ENCODE measurements around the gene CFAP92.
"Not testable (repeated sequence)": the region's sequence is repeated elsewhere in the genome, so short reads cannot be mapped to it uniquely, and the experiment has no call there.

DNA sequence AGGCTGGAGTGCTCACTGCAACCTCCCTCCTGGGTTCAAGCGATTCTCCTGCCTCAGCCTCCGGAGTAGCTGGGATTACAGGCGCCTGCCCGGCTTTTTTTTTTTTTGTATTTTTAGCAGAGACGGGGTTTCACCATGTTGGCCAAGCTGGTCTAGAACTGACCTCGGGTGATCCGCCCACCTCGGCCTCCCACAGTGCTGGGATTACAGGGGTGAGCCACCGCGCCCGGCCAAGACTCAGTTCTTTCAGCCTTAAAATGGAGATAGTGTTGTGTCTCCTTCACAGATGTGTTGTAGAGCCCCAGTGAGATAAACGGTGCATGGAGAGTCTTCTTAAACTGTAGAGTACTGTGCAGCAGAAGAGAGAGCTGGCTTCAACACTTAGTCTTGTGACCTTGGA is 113.4 kb downstream of the CFAP92 start:
- TF ChIP-seq SP1 (IDR thresholded peaks at IDR 0.05); RAD21 (IDR thresholded peaks at IDR 0.05); JUND (IDR thresholded peaks at IDR 0.05); HNF4G (IDR thresholded peaks at IDR 0.05); TAF1 (conservative IDR thresholded peaks at IDR 0.05); EGR1 (IDR thresholded peaks at IDR 0.05; ENCODE audit: low read depth in 2 of 2); NR2F2 (IDR thresholded peaks at IDR 0.05); YY1 (IDR thresholded peaks at IDR 0.05); FOXA1 (IDR thresholded peaks at IDR 0.05); RXRA (IDR thresholded peaks at IDR 0.05): not testable (repeated sequence)
- TF ChIP-seq, protein P1, sequence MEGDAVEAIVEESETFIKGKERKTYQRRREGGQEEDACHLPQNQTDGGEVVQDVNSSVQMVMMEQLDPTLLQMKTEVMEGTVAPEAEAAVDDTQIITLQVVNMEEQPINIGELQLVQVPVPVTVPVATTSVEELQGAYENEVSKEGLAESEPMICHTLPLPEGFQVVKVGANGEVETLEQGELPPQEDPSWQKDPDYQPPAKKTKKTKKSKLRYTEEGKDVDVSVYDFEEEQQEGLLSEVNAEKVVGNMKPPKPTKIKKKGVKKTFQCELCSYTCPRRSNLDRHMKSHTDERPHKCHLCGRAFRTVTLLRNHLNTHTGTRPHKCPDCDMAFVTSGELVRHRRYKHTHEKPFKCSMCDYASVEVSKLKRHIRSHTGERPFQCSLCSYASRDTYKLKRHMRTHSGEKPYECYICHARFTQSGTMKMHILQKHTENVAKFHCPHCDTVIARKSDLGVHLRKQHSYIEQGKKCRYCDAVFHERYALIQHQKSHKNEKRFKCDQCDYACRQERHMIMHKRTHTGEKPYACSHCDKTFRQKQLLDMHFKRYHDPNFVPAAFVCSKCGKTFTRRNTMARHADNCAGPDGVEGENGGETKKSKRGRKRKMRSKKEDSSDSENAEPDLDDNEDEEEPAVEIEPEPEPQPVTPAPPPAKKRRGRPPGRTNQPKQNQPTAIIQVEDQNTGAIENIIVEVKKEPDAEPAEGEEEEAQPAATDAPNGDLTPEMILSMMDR (IDR thresholded peaks at IDR 0.05; ENCODE audit: low read depth, low read length, missing input control): not testable (repeated sequence)
- TF ChIP-seq, protein P2, sequence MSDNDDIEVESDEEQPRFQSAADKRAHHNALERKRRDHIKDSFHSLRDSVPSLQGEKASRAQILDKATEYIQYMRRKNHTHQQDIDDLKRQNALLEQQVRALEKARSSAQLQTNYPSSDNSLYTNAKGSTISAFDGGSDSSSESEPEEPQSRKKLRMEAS (IDR thresholded peaks at IDR 0.05): not testable (repeated sequence)
- TF ChIP-seq, protein P3, sequence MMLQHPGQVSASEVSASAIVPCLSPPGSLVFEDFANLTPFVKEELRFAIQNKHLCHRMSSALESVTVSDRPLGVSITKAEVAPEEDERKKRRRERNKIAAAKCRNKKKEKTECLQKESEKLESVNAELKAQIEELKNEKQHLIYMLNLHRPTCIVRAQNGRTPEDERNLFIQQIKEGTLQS (IDR thresholded peaks at IDR 0.05): not testable (repeated sequence)

Measured in liver (tissue), 3 donors.